ENCODE measurements around the gene CKAP4.

The CKAP4 gene

GRCh38 chr12:106240821-106241220 is 7.0 kb downstream of the CKAP4 start:
- DNase-seq (ENCODE audit: low read depth in 2 of 2): no peak

- no peak for DNase-seq (ENCODE audit: low read depth in 2 of 2)
Observed at GRCh38 chr12:106239951-106240335, 7.9 kb downstream of the CKAP4 start.

- DNase-seq (ENCODE audit: low read depth in 2 of 2): no peak
Observed at GRCh38 chr12:106239241-106239950, 8.4 kb downstream of the CKAP4 start.

- no peak for DNase-seq (ENCODE audit: low read depth in 2 of 2)
Observed at GRCh38 chr12:106238146-106238545, 9.7 kb downstream of the CKAP4 start.

GRCh38 chr12:106235770-106236169 is 12.1 kb downstream of the CKAP4 start:
- no peak for DNase-seq (ENCODE audit: low read depth in 2 of 2)

- no peak for DNase-seq (ENCODE audit: low read depth in 2 of 2)
Observed at GRCh38 chr12:106234449-106234848, 13.4 kb downstream of the CKAP4 start.

- DNase-seq (ENCODE audit: low read depth in 2 of 2): no peak
Observed at GRCh38 chr12:106233011-106233410, 14.8 kb downstream of the CKAP4 start.

- no peak for DNase-seq (ENCODE audit: low read depth in 2 of 2)
Observed at GRCh38 chr12:106229036-106229591, 18.7 kb downstream of the CKAP4 start.

- DNase-seq (ENCODE audit: low read depth in 2 of 2): no peak
Observed at GRCh38 chr12:106228320-106228710, 19.5 kb downstream of the CKAP4 start.

- no peak for DNase-seq (ENCODE audit: low read depth in 2 of 2)
Observed at GRCh38 chr12:106227641-106228319, 20.0 kb downstream of the CKAP4 start.

GRCh38 chr12:106226884-106227640 is 20.8 kb downstream of the CKAP4 start:
- no peak for DNase-seq (ENCODE audit: low read depth in 2 of 2)

GRCh38 chr12:106224355-106224706 is 23.5 kb downstream of the CKAP4 start:
- DNase-seq (ENCODE audit: low read depth in 2 of 2): no peak

GRCh38 chr12:106223485-106224354 is 24.1 kb downstream of the CKAP4 start:
- peak; percentile 47 to 66 for DNase-seq (ENCODE audit: low read depth in 2 of 2)

- no peak for DNase-seq (ENCODE audit: low read depth in 2 of 2)
Observed at GRCh38 chr12:106220536-106220935, 27.3 kb downstream of the CKAP4 start.

GRCh38 chr12:106219043-106219442 is 28.8 kb downstream of the CKAP4 start:
- DNase-seq (ENCODE audit: low read depth in 2 of 2): no peak

- DNase-seq (ENCODE audit: low read depth in 2 of 2): no peak
Observed at GRCh38 chr12:106217706-106218105, 30.1 kb downstream of the CKAP4 start.

GRCh38 chr12:106214571-106214970 is 33.2 kb downstream of the CKAP4 start:
- DNase-seq (ENCODE audit: low read depth in 2 of 2): no peak

GRCh38 chr12:106213662-106214061 is 34.2 kb downstream of the CKAP4 start:
- no peak for DNase-seq (ENCODE audit: low read depth in 2 of 2)

- no peak for DNase-seq (ENCODE audit: low read depth in 2 of 2)
Observed at GRCh38 chr12:106211973-106212372, 35.8 kb downstream of the CKAP4 start.

GRCh38 chr12:106205208-106206069 is 42.4 kb downstream of the CKAP4 start:
- DNase-seq (ENCODE audit: low read depth in 2 of 2): no peak

GRCh38 chr12:106204312-106204711 is 43.5 kb downstream of the CKAP4 start:
- DNase-seq (ENCODE audit: low read depth in 2 of 2): no peak

All from stimulated activated CD4-positive, alpha-beta T cell treated with anti-CD3 and anti-CD28 coated beads, Interleukin-12 subunit alpha, Interleukin-12 subunit beta, amount 100 ng/mL, for 24 hours (primary cell).